NCI-H2171 treated with DMSO at 0.1 percent for 48 hours (cell line): Measurements from ENCODE around the gene DIAPH2.

Experiments used
- DNase-seq: peaks from one replicate; lab custom pipeline; 2025; lab: John Stamatoyannopoulos, UW

The DIAPH2 gene

DNA sequence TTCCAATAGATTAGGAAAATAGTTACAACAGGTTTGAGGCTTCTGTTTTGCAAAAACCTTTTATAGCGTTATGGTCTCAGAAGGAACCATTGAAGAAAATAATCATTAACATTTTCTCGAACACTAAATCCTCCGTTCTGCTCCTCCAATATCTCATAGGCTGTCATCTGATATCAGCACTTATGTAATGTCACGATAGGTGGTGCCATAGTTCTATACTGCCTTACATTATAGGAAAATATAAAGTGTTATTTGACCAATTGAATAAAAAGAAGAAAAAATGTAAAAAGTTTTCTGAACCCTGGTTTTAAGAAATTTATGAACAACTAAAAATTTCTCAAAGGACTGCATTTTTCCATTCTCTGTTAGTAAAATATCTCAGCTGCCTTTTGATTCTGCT is 490.5 kb downstream of the DIAPH2 start:
- no peak for DNase-seq

DNA sequence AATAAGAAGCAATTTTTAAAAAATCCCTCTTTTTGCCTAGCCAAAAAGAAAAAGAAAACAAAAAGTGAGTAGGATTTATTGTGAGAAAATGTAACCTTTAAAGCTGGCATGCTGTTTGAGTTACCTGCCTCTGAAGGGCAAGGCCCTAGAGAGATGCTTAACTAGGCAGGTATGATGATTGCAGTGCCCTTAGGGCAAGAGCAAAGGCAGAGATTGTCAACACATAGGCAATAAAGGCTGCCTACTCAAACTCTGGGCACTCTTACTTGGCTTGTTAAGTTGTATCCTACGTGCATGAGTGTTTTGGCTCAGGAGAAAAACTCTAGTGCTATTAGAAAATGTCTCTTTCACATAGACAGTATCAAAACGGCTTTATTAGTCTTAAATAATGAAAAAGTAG is 505.0 kb downstream of the DIAPH2 start:
- no peak for DNase-seq

DNA sequence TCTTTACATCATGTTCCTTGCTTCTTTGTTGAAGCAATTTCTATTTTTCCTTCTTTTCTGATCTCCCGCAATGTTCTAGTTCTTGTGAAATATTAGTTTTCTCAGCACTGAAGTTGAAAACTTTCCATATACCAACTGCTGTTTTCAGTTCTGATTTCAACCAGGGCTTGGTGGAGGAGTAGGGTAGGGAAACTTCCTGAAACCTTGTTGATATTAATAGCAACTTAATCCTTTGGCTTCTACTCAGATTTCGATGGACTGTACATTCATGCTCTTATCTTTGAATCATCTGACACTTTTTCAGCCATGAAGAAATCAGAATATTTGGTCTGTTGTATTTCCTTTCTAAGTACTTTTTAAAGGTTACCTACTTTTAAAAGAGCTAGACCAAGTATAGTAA is 514.9 kb downstream of the DIAPH2 start:
- no peak for DNase-seq

DNA sequence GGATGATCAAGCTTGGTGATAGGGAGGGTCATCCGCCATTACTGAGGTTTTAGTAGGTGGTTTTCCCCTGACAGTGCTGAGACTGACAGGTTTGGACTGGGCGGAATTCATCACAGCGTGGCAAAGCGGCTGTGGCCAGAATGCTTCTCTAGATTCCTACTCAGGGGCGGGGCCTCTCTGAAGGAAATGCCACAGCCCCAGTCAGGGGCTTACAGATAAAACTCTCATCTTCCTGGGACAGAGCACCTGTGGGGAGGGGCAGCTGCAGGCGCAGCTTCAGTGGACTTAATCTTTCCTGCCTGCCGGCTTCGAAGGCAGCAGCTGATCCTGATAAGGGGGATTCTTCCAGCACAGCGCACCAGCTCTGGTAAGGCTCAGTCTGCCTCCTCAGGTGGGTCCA is 515.8 kb downstream of the DIAPH2 start:
- no peak for DNase-seq

DNA sequence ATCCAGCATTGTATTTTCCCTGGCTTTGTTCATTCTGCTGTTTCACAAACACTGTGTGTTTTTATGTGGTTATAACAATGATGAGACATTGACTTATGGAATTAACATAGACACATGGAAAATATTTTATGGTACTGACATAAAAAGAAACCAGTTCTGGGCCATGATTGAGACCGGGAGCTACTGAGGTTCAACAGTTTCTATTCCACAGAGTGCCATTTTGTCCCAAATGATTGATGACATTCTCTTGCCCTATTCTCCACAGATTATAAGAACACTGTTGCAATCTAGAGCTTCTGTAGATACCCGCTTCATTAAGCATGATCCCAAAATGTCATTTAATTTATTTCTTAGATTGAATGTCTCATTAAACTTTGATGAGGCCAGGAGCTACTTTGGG is 525.9 kb downstream of the DIAPH2 start:
- DNase-seq, result no peak

DNA sequence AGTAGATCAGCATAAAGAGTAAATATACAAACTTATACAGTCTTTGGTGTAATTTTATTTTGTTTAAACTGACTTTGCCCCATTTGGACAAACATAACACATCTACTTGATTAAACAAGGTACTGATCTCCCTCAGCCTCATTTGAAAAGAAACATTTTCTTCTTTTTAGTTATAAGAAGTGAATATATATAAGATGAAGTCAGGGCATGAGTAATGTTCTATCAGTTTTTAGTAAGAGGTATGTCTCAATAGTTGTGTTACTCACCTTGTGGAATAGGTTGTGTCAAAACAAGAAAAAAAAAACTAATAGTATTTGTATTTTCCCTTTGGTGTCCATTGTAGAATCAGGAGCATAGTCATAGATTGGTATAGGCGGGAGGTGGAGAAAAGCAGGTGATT is 526.4 kb downstream of the DIAPH2 start:
- no peak for DNase-seq

DNA sequence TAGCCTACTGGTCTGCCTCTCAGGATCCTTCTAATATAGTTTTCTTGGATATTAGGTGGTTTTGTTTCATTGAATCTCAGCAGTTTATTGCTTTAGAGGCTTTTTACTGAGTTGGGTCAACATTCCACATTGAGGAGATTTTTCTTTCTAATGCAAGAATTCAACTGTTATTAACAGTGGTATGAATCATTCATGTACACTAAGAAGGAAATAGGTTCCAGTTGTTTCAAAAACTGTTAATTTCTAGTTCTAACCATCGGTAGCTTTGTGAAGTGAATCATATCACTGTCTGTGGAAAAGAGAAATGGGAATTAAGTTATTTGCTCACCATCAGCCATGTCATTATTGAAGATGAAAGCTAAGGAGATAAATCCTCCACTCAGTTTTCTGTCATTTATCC is 530.5 kb downstream of the DIAPH2 start:
- no peak for DNase-seq

DNA sequence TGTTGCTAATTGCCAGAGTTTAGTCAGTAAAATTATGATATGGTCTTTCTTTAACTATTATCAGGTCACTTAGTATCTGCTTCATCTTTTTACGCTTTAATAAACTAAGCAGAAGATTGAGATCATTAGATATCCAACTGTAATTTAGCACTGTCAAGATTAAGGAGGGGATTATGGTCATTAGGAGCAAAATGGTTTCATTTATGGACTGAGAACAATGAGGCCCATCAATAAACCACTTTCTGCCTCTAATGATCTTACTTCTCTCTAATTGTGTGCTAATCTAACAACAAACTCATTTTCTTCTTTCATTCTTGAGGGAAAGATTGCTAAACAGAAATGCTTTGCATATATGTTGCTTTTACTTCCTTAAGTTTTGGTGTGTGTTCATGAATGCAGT is 539.5 kb downstream of the DIAPH2 start:
- no peak for DNase-seq

DNA sequence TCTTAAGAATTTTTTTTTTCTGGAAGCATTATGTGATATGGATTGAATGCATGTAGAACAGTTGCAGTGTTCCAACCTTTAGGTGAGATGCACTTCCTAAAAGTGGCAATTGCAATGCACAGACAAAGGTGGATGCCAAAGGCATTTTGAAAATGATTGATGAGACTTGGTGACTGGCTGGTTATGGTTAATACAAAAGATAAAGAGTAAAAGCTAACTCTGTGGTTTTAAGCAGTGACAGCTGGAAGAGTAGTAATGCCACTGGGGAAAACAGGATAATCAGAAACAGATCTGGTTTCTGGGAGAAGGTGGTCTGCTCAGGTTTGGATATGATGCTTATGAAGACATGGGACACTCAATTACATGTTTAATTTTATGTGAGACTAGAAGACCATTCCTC is 544.7 kb downstream of the DIAPH2 start:
- peak; percentile 59 for DNase-seq

DNA sequence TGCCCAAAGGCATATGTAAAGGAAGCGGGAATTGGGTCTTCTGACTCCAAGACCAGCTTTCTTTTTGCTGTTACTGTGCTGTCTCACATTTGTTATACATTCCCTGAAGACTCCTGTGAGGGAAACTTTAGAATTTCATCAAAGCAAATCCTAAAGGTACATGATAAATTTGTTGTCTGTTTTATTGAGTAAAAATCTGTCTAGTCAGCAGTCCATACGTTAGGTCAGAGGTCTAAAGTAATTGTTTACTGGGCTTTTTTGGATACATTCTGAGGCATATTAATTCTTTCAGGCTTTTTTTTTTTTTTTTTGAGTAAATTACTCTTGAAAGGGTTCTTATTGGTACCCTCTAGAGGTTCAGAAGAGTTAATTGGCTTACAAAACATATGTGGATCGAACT is 546.3 kb downstream of the DIAPH2 start:
- no peak for DNase-seq

DNA sequence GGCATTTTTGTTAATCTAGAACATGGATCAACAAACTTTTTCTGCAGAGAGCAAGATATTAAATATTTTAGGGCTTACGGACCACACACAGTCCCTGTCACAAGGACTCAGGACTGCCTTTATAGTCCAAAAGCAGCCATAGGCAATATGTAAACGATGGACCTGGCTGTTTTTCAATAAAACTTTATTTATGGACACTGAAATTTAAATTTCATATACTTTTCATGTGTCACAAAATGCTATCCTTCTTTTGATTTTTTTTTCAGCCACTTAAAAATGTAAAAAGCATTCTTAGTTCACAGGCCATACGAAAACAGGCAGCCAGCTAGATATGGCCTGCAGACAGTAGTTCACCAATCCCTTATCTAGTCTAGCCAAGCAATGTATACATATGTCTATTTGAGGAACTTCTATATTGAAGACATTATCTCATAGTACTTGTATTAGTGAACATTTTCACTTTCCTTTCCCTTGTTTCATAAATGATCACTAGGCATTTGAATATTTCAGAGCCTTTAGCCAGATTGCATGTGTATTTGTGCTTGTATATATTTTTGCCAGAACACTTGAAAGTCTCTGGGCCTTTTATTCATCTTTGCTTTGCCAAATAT is 549.9 kb downstream of the DIAPH2 start:
- DNase-seq, result no peak

DNA sequence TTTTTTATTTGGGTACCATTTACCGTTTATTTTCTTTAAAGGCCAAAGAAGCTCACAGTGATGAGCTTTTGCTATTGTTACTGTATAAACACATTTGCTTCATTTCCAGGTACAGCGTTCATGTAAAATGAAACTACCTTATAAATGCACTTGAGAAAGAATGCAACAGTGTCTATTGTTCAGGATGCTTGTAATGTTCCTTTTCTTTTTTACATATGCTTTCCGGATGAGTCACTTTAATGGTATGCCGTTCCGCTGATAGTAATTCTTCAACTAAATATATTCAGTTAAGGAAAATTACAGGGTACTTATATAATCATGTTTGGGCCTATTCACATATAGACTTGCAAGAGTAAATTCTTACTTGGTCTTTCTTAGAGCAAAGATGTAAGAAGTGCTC is 554.0 kb downstream of the DIAPH2 start:
- DNase-seq, result no peak

DNA sequence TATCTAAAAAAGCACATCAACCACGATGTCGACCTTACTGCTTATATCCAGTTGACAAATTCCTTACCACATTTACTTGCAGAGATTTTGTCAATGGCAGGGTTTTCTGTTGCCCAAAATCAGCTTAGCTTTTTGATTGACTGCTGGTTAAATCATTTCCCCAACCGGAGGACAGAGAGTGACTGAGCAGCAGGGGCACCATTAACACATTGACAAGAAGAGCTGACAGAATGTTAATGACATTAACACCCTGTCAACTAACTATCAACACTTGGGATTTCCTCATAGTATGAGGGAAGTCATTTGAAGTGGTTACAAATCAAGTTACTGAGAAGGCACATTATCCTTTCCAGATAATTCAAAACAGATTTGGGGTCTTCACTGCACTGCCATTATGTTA is 567.5 kb downstream of the DIAPH2 start:
- DNase-seq, result no peak

DNA sequence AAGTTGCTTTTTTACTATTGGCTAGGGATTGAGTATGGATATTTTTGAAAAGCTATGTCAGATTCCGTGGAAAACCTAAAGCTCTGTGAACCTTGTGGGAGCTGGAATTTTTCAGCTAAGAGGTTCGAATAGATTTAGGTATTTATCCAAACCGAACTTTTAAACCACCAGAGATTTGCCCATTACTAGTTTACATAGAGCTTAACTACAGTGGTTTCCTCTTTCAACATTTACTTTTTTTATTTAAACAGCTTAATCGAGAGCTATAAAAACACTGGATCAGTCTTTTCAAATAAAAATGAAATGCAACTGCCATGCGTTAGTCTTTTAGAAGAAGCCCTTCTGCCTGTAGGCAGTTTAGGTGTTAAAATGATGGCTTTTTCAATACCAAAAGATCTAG is 576.0 kb downstream of the DIAPH2 start:
- DNase-seq, result no peak

DNA sequence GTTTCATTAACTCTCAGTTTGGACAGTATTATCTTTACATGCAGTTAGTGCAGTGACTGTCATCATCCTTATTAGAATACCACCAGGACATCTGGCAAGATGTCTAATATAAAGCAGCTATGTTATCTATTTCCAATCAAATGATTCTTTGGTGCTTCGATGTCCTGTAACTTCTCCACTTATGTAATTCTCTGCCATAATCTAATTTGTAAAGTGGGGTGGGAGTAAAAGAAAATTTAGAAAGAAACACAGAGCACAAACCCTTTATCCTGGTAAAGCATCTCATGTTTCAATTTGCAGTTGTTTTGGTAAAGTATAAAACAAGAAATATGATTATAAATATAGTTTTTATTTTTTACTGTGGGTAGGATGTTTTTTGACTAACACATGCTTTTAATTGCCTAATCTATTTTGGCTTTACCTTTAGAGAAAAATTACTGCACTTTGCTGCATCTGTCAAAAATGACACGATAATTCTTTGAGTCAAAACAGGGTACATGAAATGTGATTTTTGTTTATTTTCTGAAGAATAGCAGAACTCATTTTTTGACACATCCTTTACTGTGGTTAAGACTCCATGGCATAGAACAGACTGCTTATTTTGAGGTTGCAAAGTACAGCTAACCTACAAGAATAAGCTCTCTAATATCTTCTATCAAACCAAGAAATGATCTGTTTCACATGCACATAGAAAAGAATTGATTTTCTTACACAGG is 581.9 kb downstream of the DIAPH2 start:
- no peak for DNase-seq

DNA sequence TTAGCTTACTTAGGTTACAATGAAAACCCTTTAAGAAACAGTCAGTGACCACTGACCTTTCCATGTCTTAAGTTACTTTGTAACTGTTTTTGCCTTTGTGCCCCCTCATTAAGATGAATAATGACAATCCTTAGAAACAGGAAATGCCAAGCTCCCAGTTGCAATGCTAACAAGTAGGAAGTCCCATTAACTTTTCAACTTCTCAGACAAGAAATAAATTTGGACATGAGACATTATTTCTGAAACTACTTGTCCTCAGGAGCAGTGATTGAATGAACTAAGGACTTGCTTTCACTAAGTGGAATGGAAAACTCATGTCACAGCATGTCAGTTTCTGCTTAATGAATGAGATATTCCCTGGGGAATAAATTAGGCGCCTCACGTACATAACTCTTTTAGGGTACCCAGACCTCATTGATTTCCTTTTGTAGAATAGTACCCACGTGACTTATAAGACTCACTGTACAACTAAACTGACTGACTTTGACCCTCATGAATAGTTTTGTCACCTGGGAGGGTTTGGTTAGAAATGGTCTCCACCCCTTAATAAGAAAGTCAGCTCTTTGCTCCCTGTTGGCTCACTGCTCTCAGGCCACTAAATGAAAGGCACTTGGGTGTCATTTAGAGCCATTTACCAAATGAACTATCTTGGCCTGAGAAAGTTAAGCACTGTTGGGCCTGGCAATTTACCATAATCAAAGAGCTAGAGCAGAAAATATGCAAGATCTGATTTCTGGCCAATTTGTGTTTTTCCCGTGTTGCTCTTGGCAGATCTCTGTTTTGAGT is 582.9 kb downstream of the DIAPH2 start:
- DNase-seq, result peak; percentile 38

DNA sequence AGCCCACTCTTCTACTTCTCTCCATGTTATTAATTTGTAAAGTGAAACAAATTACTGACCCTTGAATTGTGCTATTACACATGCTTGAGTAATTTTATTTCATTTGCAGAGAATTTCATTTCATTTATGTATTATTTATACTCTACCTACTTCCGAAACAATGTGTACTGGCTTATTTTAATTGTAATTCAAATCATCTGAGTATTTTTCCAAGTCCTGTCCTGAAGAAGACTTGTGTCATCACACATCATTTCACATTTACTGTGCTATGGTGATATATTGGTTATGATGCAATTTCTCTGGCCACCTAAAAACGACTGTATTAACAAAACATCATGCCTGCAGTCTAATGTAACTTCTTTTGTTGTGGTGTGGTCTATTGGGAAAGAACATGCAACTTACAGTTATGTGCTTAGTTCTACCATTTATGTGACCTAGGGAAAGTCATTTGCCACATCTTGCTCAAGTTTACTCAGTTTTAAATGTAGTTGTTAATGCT is 583.6 kb downstream of the DIAPH2 start:
- no peak for DNase-seq

DNA sequence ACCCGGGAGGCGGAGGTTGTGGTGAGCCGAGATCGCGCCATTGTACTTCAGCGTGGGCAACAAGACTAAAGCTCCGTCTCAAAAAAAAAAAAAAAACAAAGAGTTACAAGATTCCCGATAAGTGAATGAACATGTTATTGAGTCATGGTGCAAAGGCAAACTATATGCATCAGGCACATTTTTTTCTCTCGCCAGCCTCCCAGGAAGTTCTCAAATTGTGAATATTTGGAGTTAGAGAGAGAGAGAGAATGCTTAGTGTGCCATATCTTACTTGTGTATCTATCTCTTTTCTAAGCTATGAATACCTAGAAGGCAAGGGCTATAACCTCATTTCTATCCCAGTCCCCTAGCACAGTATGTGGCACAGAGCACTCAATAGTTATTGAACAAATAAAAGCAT is 599.9 kb downstream of the DIAPH2 start:
- no peak for DNase-seq

DNA sequence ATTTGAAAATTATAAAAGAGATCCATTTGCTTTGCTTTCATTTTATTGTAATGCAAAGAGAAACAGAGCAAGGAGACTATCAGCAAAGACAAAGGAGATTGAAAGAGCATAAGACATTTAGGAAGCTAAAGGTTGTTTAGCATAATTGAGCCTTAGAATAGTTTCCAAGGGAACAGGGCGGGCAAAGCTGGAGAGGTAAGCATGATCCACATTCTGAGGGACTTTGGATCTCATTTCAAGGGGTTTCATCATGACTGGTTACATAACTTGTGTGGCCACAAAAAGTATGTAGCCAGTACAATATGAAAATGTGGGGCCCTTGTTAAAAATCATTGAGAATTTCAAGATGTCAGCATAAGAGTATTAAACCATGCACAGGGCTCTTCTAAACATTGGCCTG is 605.6 kb downstream of the DIAPH2 start:
- DNase-seq, result no peak

DNA sequence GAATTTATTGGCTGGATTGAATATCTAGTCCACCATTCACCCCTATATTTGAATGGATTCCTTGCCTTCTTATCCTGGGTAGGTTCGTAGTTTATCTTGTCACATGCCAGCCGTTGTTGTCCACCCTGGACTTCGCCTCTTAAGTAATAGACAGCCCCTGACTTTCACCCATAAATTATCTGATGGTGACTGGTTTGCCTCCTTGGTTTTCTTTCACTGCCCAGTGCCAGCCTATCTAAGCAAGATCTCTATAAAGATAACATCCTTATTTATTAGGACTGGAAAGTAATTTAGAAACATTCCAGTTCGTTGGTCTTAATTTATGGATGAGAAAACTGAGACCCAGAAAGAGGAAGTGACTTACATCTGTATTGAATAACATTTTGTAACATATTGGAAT is 609.4 kb downstream of the DIAPH2 start:
- DNase-seq, result no peak

DNA sequence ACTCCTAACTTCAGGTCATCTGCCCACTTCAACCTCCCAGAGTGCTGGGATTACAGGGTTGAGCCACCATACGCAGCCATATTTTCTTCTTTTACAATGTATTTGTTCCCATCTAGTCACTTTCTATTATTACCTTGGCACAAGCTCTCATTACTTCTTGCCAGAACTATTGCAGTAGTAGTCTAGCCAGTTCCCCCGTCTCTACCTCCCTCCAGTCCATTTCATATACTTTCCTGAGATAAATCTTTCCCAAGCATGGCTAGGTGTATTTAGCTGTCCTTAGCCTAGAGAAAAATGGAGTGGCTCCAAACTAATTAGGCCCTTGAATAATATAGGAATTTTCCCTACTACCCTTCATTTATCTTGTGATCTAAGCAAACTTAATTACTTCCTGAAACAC is 611.3 kb downstream of the DIAPH2 start:
- DNase-seq, result no peak

DNA sequence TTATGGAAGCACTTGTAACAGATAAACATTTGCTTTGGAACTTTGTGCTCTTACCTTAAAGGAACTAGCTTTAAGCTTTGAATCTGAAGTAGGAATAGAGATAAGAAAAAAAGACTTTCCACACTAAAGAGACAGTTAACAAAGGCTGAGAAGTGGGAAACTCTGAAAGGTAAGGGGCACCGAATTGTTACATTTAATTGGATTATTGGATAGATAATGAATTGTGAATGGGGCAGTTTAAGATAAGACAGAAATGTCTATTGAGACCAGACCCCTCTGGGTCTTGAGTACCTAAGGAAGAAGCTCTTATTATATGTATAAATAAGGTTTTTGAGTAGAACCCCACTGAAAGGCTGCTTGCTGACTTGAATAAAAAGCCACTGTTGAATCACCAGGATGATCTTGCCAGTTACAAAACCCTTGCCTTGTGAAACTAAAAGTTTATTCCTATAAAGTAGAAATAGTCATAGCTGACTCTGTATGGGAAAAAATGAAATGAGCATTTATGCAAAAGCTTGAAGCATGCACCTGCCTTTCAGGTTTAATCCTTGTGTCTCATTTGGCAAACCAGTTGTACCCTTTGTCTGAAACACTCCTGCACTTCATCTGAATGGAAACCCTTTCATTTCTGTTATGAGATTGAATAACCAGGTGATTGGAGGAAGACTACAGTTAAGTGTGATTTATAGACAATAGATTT is 622.3 kb downstream of the DIAPH2 start:
- DNase-seq, result no peak

DNA sequence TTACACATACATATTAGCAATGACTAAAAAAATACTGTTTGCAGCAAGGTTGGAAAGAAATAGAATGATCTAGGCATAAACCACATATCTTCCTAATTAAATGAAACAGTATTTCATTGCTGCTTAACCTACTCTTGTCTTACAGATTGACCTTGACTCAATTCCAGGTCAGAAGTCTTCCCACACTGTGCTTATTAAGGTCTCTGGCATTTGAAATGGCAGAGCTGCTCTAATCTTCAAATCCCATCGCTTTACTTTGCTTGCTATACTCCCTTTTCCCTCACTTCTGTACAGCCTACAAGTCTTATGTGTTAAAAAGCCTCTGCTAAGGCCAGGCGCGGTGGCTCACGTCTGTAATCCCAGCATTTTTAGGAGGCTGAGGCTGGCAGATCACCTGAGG is 623.5 kb downstream of the DIAPH2 start:
- DNase-seq, result no peak
